ENCODE data around the gene PIPOX.

PIPOX gene

DNA sequence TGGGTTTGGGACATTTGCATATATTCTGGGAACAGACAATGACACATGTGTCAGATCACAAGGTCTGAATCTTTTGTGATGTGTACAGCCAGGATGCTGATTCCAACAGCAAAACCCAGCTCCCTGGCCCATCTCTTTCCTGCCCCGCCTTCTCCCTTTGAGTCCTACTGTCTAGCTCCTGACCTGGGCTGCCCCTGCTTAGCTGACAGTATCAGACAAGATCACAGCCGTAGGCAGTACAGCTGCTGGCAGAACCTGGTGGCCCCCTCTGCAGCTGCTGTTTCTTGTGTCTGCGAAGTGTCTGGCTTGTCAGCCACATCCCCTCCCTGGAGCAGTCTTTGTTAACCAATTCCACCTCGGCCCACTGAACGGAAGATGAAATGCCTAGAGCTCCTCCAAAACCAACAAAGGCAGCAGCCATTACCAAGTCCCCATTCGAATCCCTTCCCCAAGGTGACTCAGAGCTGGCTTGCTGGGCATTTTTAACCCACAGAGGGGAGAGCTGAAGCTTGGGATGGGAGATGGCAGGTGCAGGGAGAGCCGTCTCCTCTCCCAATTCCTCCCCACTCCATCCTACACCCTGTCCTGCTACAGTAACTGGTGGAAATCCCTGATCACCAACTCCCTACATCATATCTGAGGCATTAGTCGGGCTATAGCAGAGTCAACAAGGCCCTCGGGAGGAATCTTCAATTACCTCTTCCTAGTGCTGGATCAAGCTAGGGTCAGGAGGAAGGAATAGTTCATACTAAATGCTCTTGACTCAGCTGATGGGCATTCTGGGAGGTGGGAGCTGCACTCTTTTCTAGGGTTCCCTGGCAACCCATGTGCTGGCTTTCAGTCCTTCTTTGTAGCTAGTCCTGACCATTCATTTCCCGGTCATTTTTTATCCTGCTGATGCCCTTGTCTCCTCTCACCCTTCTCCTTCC, 5.8 kb downstream of the PIPOX start:
- DNase-seq, result no peak

DNA sequence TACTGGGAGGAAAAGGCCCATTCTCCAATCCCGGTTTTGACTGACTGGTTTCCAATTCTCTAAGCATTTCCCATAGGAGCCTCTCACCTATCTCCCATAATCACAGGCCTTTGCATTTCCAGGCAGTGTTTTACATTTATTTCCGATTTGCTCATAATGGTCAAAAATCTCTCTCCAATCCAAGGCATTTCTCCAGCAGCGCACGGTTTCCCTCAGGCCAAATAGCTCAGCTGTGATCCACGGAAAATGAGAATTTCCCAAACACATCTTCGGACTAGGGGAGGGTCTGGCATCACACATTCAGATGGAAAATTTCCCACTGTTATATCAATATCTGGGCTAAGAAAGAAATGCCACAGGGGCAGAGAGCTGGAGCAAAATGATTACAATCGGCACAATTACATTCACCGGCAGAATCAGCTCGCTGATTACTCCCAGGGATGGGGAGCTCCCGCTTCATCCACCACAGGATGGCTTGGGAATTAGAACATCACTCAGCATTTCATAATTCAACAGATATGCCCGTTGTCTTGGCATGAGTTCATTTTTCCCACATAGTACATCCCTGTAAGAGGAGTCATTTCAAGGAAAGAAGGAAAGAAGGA, 6.7 kb downstream of the PIPOX start:
- DNase-seq, result no peak

DNA sequence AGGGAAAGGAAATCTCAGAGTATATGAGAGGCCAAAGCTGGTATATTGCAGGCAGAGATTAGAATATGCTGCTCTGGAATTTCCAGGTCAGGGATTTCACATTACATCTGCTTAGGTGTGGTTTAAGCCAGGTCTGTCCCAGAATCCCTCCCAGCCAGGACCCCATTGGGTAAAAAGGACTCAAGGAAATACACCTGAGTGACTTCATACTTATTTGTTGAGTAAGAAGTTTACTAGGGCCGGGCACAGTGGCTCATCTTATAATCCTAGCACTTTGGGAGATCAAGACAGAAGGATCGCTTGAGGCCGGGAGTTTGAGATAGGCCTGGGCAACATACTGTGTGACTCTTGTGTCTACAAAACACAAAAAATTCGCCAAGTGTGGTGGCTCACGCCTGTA, 7.2 kb downstream of the PIPOX start:
- no peak for DNase-seq

DNA sequence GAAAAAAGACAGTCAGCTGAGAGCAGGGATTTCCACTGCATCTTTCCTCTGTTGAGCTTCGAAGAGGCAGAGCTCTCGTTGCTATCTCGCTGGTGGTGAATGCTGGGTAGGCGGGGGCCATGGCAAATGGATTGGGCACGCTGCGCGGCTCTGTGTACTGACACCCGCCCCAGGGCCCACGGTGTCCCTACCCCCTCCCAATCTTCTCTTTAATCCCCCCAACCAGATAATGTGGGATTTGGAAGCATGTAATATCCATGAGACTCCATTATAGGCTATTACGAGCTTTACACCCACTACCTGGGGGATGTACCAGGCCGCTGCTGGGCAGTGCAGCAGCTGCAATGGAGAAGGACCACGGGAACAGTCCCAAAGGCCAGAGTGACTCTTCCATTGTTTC, 8.3 kb downstream of the PIPOX start:
- no peak for DNase-seq

DNA sequence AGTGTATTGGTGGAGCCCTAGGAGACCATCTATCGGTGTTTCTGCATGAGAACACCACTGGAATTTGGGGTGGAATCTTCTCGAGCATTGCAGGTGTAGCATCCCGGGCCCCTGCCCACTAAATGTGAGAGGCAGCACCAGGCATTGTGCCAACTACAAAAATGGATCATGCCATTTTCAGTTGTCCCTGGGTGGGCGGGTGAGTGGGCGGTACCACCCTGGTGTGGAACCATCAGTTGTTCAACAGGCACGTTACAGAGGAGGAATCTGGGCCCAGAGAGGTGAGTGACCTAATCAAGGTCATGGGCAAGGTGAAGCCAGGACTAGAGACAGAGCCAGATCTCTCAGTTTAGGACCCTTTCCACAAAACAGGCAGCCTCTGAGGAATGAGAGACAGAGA, 8.8 kb downstream of the PIPOX start:
- DNase-seq, result no peak

DNA sequence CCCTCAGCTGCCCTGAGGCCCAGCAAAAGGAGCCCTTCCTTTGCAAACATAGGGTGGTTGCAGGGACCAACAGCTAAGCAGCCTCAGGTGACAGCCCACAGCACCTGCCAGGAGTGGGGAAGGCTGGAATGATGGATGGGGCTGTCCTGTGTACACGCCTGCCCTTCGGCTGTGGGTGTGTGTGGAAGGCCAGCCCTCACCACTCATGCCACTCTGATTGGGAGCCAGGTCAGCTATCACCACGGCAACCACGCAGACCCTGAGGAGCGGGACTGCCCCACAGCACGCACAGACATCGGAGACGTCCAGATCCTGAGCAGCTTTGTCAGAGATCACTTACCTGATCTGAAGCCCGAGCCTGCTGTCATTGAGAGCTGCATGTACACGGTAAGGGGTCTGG, 11.9 kb downstream of the PIPOX start:
- DNase-seq, result no peak

DNA sequence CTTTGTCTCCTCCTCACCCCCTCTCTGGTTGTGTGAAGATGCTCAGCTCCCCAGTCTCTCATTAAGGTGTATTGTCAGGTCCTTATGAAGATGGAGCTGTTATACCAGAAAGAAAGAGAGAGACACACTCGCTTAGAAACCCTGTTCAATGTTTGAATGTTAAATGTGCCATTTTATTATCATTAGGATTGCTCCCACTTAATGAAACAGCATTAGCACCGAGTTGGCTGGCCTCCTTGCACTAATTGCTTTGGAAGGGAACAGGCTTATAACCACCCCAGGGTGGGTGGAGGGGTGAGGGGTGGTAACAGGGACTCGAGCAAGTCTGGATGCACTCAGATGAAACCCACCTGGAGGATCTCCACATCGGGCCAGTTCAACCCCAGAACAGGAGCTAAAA, 14.4 kb downstream of the PIPOX start:
- no peak for DNase-seq

DNA sequence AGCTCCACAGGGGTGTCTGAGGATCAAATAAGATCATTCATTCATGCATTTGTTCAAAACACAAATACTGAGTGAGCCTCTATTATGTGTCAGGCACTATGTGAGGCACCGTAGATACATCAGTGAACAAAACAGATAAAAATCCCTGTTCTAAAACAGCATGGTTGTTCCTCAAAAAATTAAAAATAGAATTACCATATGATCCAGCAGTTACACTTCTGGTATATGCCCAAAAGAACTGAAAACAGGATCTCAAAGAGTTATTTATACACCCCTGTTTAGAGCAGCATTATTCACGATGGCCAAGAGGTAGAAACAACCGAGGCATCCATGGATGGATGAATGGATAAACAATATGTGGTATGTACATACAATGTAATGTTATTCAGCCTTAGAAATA, 15.4 kb downstream of the PIPOX start:
- DNase-seq, result no peak

DNA sequence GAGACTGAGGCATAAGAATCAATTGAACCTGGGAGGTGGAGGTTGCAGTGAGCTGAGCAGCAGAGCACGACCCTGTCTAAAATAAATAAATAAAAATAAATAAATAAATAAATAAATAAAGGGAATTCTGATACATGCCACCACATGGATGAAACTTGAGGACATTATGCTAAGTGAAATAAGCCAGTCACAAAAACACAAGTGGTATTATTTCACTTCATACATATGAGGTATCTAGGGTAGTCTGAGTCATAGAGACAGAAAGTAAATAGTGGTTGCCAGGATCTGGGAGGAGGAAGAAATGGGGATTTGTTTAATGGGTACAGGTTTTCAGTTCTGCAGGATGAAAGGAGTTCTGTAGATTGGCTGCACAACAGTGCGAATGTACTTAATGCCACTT, 16.3 kb downstream of the PIPOX start:
- no peak for DNase-seq

DNA sequence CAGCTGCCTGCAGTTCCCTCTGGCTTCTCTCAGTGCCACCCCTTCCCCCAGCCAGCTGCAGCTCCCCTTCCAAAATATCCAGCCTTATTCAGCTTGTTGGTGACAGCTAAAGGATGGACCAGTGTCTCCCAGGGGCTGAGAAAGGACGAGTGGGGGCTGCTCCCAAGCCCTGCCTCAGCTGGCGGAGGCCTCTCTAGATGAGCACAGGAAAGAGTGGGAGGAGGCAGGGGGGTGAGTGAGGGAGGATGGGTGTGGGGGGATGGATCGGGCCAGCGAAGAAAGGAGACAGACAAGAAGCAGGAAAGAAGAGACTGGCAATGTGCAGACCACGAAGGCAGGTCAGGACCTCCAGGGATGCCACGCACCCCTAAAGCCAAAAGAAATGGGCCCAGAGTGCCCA, 17.5 kb downstream of the PIPOX start:
- DNase-seq, result no peak

DNA sequence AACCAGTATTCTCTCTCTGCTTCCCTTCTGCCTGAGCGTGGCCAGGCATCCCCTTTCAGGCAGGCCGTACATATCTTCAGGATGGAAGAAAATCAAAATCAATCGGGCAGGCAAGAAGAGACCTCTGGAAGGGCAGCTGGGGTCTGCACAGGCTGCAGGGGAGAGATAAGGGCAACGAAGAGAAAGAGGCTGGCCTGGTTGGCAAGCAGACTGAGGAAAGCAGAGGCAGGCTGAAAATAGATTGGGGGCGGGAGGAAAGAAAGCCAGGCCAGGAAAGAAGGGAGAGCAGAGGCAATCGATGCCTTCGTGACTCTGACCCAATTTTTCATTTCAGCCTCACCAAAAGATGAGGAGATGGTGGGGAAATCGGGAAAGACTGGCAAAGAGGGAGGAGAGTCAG, 18.1 kb downstream of the PIPOX start:
- DNase-seq, result no peak

DNA sequence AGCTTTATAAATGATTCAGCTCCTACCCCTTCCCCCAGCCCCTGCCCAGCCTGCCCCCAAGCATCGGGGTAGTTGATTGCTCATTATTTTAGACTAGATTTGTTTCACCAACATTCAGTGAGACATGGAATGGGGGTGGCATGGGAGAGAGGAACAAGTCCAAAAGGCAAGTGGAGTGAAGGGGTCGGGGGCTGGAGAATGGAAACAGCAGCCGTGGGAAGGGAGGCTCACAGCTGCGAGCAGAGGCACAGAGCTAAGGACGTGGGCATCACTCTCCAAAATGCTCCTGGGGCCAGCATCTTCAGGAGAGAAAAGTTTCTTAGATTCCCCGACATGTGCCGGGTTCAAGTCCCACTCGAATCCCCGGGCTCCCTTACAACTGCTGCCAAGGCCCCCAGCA, 19.3 kb downstream of the PIPOX start:
- no peak for DNase-seq

DNA sequence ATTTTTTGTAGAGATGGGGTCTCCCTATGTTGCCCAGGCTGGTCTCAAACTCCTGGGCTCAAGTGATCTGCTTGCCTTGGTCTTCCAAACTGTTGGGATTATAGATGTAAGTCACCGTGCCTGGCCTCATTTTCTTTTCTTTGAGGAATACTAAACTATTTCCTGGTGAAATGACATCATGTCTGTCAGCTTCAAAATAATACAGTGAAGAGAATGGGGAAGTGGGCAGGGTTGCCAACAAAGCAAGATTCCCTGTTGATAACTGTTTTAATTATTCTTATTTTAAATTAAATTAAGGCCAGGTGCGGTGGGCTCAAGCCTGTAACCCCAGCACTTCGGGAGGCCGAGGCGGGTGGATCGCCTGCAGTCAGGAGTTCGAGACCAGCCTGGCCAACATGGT, 21.1 kb downstream of the PIPOX start:
- DNase-seq, result no peak

DNA sequence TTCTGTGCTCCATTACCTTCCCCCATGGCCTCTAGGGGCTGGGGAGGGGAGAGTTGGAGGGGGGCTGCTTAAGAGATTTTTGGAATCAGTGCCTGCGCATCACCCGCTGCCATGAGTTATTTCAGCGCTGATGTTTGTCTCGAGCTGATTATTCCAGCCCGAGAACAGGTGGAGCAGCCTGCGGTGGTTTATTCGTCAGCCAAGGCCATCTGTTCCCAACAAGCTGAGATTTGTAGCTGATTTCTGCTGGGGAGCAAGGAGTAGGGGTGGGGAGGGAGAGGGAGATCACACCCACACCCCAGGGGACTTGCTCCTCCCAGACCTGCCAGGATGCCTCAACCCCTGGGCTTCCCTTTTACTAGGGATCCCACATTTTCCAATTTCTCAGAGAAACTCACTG, 23.1 kb downstream of the PIPOX start:
- no peak for DNase-seq

DNA sequence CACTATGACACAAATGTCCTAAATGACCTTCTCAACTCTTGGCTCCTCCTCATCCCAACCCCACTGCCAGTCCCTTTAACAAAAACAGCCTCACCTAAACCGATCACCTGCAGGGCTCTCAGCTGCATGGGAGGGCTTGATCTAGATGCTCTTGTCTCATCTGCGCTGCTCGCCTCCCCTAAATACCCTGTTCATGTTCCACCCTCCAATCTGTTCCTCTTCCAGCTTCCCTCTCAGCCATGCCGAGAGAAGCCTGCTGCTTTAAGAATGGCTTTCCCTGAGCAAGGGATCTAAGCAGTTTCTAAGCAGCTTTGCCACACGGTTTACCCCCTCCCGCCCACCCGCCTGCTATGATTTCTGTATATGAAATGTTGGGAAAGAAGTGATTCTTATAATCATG, 23.7 kb downstream of the PIPOX start:
- DNase-seq, result no peak

DNA sequence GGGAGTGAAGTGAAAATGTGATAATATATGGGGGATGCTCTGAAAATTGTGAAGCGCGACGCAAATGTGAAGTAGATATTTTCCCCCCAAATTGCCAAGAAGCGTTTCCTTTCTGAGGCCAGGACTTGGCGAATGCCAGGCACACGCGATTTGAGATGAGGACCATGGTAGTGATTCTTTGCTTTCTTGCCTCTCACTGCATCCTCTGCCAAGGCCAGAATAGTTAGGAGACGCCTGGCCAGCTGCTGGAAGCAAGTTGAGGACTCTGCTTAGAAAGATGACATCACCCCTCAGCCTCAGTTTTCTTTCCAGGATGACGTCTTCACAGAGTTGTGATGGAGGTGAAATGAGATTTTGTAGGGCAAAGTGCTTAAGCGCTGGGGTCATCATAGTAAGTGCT, 25.9 kb downstream of the PIPOX start:
- DNase-seq, result no peak

DNA sequence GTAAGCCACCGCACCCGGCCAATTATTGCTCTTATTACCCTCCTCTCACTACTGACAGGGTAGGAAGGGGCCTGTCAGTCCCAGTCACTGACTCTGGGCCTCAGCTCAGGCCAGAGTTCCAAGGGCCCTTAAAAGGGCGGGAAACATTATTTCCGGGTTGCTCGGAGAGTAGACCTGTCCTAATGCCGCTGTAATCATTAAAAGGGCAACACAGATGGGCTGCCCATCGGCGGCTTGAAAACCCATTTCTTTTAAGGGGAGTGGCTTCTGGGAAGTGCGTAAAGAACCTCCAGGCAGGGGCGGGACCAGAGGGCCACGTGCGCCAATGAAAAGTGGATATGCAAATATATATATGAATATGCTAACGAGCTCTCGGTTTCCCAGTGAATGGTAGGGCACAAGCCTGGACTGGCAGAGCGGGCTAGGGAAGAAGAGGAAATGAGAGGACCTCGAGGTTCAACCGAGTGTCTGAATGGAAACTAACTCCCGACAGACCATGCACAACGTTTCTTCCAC, 26.6 kb downstream of the PIPOX start:
- DNase-seq, result no peak

DNA sequence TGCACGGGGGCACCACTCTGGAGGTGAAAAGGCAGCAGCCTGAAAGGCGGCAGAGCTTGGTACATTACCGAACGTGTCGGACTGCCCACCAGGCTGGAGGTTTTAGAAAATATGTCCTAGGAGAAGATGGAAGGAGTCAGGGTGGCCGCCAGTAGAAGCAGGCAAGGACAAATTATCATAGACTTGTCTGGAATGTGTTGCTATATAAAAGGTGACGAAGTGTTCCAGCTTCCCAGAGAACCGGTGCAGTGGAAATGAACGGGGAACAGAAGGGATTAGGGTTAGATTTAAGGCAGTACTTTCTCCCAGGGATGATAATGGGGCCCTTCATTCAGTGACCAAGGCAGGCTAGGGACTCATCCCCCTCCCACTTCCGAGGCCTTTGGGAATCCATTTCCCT, 27.4 kb downstream of the PIPOX start:
- DNase-seq, result no peak

DNA sequence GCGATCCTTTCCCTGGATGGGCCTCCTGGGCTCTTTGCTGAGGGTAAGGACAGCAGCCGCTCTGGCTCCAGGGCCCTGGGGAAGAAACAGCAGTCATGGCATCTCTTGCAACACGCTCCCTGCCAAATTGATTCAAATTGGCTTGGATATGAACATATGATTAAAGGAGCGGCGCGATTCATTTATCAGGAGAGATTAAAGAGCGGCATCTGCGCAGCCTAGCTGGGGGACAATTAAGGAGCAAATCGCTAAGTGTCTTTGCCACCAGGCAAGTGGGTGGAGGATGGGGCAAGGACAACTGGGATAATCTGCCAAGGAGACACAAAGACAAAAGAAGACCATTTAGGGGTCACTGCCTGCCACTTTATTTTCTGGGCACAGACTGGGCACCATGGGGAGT, 27.8 kb downstream of the PIPOX start:
- no peak for DNase-seq

DNA sequence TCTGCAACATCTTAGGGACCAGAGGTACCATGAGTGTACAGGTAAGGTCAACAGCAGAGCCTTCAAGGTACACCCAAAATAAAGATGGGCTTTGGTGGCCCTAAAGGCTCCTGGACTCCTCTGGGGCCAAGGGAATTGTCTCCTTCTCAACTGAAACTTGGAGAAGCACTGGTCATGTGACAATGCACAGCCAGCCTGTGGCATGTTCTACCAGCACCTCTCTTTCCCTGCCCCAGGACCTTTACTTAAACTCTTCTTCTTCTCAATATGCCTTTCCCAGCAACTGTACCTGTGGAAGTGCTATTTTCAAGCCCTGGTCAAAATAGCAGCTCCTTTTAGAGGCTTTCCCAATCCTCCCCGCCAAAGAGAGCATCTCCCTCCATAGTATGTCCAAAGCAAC, 28.4 kb downstream of the PIPOX start:
- DNase-seq, result no peak

DNA sequence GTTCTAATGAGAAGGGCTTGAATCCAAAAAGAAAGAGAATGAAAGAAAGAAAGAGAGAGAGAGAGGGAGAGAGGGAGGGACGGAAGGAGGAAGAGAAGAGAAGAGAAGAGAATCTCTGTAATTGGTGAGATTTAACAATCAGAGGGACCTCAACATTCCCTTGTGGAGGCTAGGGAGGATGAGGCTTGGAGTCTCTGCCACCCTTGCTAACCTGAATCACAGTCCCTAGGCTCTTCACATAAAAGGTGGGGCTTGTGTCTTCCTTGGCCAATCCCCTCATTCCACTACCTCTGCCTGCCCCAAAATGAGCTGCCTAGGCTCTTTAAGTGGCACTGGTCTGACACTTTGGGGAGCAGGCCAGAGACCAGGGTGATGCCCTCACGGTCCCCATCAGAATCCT, 30.1 kb downstream of the PIPOX start:
- no peak for DNase-seq

DNA sequence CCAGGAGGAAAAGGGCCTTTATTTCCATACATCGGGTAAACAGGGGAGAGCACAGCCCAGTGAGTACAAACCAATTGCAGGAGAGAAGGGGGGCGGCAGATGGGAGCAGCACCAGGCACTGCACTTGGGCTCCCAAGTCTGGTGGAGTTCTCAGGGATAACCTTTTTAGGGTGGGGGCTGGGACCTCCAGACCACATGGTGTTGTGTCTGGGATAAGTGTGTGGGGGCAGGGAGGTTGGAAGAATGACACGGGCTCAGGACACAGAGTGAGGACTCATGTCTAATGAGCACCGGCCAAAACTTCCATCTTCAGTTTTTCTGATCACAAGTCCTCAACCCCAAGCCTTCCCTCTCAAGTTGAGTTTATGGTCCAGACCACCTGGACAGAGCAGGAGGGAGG, 30.6 kb downstream of the PIPOX start:
- no peak for DNase-seq

DNA sequence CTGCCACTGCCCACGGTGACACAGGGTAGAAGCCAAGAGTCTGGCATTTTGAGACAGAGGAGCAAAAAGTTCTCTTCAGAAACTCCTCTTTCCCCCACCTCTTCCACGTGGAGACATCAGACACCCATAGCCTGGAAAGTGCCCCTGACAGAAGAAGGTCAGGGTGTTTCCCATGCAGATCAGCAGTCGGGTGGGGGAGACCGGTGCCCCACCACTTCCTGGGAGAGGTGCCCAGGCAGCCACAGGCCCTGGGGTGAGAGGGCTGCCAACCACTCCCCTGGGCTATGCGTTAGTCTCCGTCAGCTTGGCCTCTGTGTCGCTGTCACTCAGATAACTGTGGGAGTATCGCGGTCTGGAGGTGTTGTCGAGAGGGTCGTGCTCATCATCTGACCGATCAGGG, 31.5 kb downstream of the PIPOX start:
- no peak for DNase-seq

DNA sequence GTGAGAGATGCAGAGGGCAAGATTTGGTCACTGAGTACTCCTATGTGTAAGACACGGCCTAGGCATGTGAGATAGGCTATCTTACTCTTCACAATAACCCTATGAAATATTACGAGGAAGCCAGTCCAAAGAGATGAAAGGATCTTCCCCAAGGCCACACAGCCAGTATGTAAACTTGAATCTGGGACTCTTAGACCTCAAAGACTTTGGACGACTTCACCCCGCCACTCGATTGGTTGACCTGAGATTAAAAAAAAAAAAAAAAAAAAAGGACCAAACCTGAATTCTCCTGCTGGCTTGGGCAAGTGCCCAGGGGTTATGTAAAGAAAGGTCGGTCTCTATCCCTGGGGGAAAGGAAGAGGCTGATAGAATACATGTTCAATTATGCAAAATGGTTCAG, 33.1 kb downstream of the PIPOX start:
- DNase-seq, result no peak

DNA sequence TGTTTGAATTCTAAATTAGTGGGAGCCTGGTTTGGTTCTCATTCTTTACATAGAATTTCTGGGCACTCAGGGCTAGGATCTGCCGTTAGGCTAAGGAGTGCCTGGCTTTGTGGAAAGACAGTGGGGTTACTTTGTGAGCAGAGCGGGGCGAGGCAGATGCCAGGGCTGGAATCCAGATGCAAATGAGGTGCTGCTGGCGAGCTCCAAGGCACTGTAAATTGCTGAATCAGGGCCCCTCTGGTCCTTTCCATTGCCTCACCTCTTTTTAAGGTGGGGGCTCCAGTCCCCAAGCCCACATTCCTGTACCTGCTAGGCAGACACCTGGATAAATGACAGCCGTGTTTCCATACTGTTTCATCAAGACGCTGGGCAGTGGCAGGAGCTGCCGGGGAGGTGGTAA, 33.8 kb downstream of the PIPOX start:
- no peak for DNase-seq
